ENCODE data around the gene SELENOS. TPM values are rescaled to one million over a fixed set of nuclear protein-coding genes. Genes with fewer than 3 reads are reported as not detected.

SELENOS gene
- total and polyA plus RNA-seq, 2 donors (not counting 3 experiments of a cell fraction or from before 2014, with no cell fraction given): 70.4 to 101 TPM

DNA sequence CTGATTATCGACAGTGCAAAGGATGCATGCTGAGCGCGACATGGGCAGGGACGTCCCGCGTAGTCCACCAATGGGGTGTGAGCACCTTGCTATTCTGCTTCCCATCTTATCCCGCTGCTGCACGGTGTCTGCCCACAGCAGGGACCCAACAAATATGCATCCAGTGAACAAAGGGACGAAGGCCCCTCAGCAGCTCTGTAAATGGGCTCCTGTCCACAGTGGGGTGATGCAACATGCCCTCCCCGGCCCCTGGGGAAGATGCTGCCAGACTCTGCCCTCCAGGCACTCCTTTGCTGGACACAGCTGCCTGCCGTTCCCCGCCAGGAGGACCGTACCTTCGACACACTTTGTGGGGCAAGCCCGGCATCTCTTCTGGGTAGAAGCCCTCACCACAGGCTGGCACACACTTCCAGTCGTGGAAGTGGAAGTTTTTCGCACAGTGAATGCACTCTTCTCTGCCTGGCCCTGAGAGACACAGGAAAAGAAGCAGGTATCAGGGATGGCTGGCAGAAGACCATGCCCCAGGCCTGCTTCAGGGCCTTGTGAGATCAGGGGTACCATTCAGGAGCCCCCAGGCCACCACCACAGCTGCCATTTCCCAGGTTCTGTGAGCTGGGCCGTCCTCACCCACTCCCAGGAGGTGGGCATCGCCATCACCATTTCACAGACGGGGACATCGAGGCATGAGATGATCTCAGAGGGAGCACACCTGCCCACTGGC lies 35.9 kb upstream of the SELENOS start:
- DNase-seq (ENCODE audit: low read depth, low spot score) (no peak), FAIRE-seq (no peak)
- dilution Hi-C loops (cut with MboI; ENCODE audit: extremely low pct_ligation_motif_present, low sequenced_read_pairs): no loop called here
- H3K4me2 ChIP-seq (ENCODE audit: insufficient read depth, low read length): no peak overlapping the region
- BruUV-seq (replicated peaks): no TSS peak
- no peak overlapping the region for H3K9ac ChIP-seq (replicated peaks; ENCODE audit: extremely low read depth, insufficient read depth, low read length)
- H3K27ac ChIP-seq (ENCODE audit: insufficient read depth, low read depth, low read length): no peak overlapping the region
- H3K4me3 ChIP-seq (replicated peaks in 1 of 3; ENCODE audit: insufficient read depth in 1 of 3, low read depth in 1 of 3, low read length in 3 of 3): no peak overlapping the region
- H3K27me3 ChIP-seq (ENCODE audit: control insufficient read depth in 2 of 2, insufficient read depth in 2 of 2, low read length in 2 of 2): no peaks in the 10 kb centered on the region
- H3K9me3 ChIP-seq (replicated peaks; ENCODE audit: control insufficient read depth, insufficient read depth, low read length): no peaks in the 10 kb centered on the region
- H3K9me1 ChIP-seq (replicated peaks; ENCODE audit: control insufficient read depth, extremely low read depth, insufficient read depth, low read length): no peaks in the 10 kb centered on the region
- H3K36me3 ChIP-seq (ENCODE audit: control insufficient read depth in 2 of 2, extremely low read depth in 1 of 2, insufficient read depth in 2 of 2, low read length in 2 of 2): no peaks in the 10 kb centered on the region
- POLR2A ChIA-PET: no interaction called here
- CTCF ChIA-PET: interaction anchor here (1.2 to 2.0 kb wide), 2 partner anchors 189 to 329 kb away, joined by 4 to 6 read pairs; no protein-coding TSS in a partner anchor
- no peaks in the 10 kb centered on the region for H4K20me1 ChIP-seq (replicated peaks; ENCODE audit: control insufficient read depth, extremely low read depth, insufficient read depth, low read length)
- TF ChIP-seq, protein P1, sequence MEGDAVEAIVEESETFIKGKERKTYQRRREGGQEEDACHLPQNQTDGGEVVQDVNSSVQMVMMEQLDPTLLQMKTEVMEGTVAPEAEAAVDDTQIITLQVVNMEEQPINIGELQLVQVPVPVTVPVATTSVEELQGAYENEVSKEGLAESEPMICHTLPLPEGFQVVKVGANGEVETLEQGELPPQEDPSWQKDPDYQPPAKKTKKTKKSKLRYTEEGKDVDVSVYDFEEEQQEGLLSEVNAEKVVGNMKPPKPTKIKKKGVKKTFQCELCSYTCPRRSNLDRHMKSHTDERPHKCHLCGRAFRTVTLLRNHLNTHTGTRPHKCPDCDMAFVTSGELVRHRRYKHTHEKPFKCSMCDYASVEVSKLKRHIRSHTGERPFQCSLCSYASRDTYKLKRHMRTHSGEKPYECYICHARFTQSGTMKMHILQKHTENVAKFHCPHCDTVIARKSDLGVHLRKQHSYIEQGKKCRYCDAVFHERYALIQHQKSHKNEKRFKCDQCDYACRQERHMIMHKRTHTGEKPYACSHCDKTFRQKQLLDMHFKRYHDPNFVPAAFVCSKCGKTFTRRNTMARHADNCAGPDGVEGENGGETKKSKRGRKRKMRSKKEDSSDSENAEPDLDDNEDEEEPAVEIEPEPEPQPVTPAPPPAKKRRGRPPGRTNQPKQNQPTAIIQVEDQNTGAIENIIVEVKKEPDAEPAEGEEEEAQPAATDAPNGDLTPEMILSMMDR (IDR thresholded peaks at IDR 0.05; ENCODE audit: extremely low read depth in 1 of 2, insufficient read depth in 1 of 2, low read depth in 1 of 2, low read length in 2 of 2): no peak
- TF ChIP-seq POLR2AphosphoS5 (IDR thresholded peaks at IDR 0.05; ENCODE audit: insufficient read depth, low read depth, low read length) (no peak), MYC (IDR thresholded peaks at IDR 0.05; ENCODE audit: low read depth, low read length) (no peak), JUN (IDR thresholded peaks at IDR 0.05; ENCODE audit: borderline replicate concordance, insufficient read depth, insufficient read length, low read depth) (no peak), EZH2 (IDR thresholded peaks at IDR 0.05; ENCODE audit: borderline replicate concordance, low read depth, low read length, severe bottlenecking) (no peak), FOS (IDR thresholded peaks at IDR 0.05; ENCODE audit: borderline replicate concordance, insufficient read depth, low read length) (no peak), GATA2 (IDR thresholded peaks at IDR 0.05; ENCODE audit: insufficient read depth, insufficient read length, low read depth, low read length) (no peak), POLR2A (IDR thresholded peaks at IDR 0.05; ENCODE audit: low read depth, low read length) (no peak)
- TF ChIP-seq, protein P2, sequence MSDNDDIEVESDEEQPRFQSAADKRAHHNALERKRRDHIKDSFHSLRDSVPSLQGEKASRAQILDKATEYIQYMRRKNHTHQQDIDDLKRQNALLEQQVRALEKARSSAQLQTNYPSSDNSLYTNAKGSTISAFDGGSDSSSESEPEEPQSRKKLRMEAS (IDR thresholded peaks at IDR 0.05; ENCODE audit: insufficient read depth, insufficient read length): no peak
- H3K79me2 ChIP-seq (ENCODE audit: control insufficient read depth, insufficient read depth, low read length): no peaks in the 10 kb centered on the region
- H3K4me1 ChIP-seq (ENCODE audit: control insufficient read depth, extremely low read depth, insufficient read depth, low read length): no peaks in the 10 kb centered on the region
- H2AFZ ChIP-seq (ENCODE audit: low read depth, low read length): no peak overlapping the region
- intact Hi-C loops (cut with micrococcal nuclease): no loop called here
